GM13977 (cell line): ENCODE measurements around the gene PPP1R9B.

Source experiments
- DNase-seq: peaks from one replicate; pipeline ENCODE4 v3.0.0; 2012; ENCODE audit warnings: low spot score
- CTCF ChIP-seq: IDR thresholded peaks from 2 replicates; pipeline ENCODE4 v1.5.1; 2012; ENCODE audit warnings: mild to moderate bottlenecking, control low read depth; ENCODE audit not compliant: insufficient read depth; ENCODE audit errors: extremely low read depth, missing control alignments
- in situ Hi-C: fragments of 300-500 bp; cut with MboI; formaldehyde crosslinking; loops from one replicate; pipeline ENCODE4 v1.12.0; 2022; ENCODE audit warnings: low sequenced_read_pairs, low pct_unique_long_range_greater_than_20kb, mixed read lengths, inconsistent platforms; ENCODE audit not compliant: unreplicated experiment

The PPP1R9B gene

GRCh38 chr17:50145532-50146229 is 4.8 kb downstream of the PPP1R9B start:
- no peak for DNase-seq
- no peak for TF ChIP-seq CTCF
- in situ Hi-C loops, result no loop called here

GRCh38 chr17:50144845-50145531 is 5.5 kb downstream of the PPP1R9B start:
- no peak for TF ChIP-seq CTCF
- no peak for DNase-seq
- in situ Hi-C loops, result no loop called here

DNA sequence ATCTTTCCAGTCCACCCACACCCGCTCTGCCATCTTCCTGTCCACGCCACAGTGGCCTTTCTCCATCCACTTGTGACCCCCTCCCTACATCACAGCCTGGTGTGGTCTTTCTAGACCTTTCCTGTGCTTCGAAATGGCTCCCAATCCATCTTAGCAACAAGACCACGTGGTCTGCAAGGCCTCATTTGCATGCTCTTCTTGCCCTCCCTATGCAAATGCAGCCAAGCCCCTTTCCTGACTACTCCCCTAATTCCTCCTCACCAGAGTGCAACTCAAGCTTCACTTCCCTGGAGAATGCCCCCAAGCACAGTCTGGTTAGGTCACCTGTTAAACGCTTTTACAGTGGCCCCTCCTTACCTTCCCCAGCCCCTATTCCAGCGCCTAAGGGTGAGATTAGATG is 6.1 kb downstream of the PPP1R9B start:
- in situ Hi-C loops, result no loop called here
- no peak for TF ChIP-seq CTCF
- no peak for DNase-seq

GRCh38 chr17:50143461-50144176 is 6.9 kb downstream of the PPP1R9B start:
- no peak for DNase-seq
- no peak for TF ChIP-seq CTCF
- in situ Hi-C loops, result no loop called here

DNA sequence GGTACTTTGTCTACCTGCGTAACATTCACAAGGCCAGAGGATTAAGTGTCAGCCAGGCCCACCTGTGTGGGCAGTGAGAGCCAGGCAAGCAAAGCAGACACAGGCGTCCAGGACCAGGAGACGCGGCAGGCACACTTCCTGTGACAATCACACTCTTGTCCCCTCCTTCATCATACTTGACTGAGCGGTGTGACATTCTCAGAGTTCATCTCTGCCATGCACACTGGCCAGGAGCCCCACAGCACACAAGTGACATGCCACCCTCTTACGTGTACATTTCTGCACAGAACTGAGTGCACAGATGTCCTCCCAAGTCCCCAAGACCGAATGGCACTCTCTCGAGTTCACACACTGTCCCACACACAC is 8.7 kb downstream of the PPP1R9B start:
- in situ Hi-C loops, result no loop called here
- no peak for DNase-seq

More for the DNA sequence above, 8.7 kb downstream of the PPP1R9B start:
- no peak for TF ChIP-seq CTCF
